Esophagus muscularis mucosa (tissue), 4 donors: Measurements from ENCODE around the gene SECTM1. TPM values are rescaled to one million over a fixed set of nuclear protein-coding genes. Genes with fewer than 3 reads are reported as not detected.
A peak's percentile ranks its signal among the peaks of the same experiment; 100 is the strongest.
"Not testable (repeated sequence)": the region's sequence is repeated elsewhere in the genome, so short reads cannot be mapped to it uniquely, and the experiment has no call there.

Source experiments
- DNase-seq: peaks from one replicate; pipeline ENCODE4 v3.0.0-alpha.2; 2017; ENCODE audit errors: extremely low spot score
- H3K27ac ChIP-seq, 4 donors: fragments of 200-600 bp; sonication (generic); replicated peaks in 1 of 4; 1 replicate in 3 of 4; 2 replicates in 1 of 4; pipeline ENCODE4 v1.5.1; 2016 to 2019; ENCODE audit warnings: mild to moderate bottlenecking in 1 of 4
- H3K27me3 ChIP-seq, 4 donors: fragments of 200-600 bp; sonication (generic); one replicate each; pipeline versions ENCODE4 v1.5.1 to v1.6.0; 2016 to 2019
- H3K36me3 ChIP-seq, 4 donors: fragments of 200-600 bp; sonication (generic); one replicate each; pipeline ENCODE4 v1.5.1; 2016 to 2019
- H3K4me1 ChIP-seq, 4 donors: fragments of 200-600 bp; sonication (generic); one replicate each; pipeline ENCODE4 v1.5.1; 2016 to 2019
- H3K4me3 ChIP-seq, 4 donors: fragments of 200-600 bp; sonication (generic); 1 replicate in 2 of 4; 2 replicates in 2 of 4; pipeline ENCODE4 v1.5.1; 2016 to 2019; ENCODE audit warnings: mild to moderate bottlenecking in 4 of 4, moderate library complexity in 1 of 4
- H3K9me3 ChIP-seq, 4 donors: fragments of 200-600 bp; sonication (generic); 1 replicate in 3 of 4; 2 replicates in 1 of 4; pipeline ENCODE4 v1.5.1; 2016 to 2019
- EP300 ChIP-seq: sonication (generic); formaldehyde crosslinking; IDR thresholded peaks from one replicate; pipeline ENCODE4 v1.6.1; 2017; ENCODE audit warnings: antibody characterized with exemption
- POLR2A ChIP-seq: fragments of 450-650 bp; IDR thresholded peaks from one replicate; pipeline ENCODE4 v1.6.1; 2017; ENCODE audit warnings: antibody characterized with exemption, moderate library complexity, mild to moderate bottlenecking, low read depth
- POLR2AphosphoS5 ChIP-seq, 2 donors: sonication (generic); formaldehyde crosslinking; IDR thresholded peaks; one replicate each; pipeline ENCODE4 v1.6.1; 2017; ENCODE audit warnings: antibody characterized with exemption in 2 of 2
- WGBS: methylation state at CpG from one replicate; pipeline ENCODE4 v1.1.5; 2018; 5-methylcytosine and 5-hydroxymethylcytosine counted together
- intact Hi-C: fragments of 100-400 bp; cut with DNase I; formaldehyde crosslinking; loops from one replicate; pipeline ENCODE4 v1.15.1; 2023
- total RNA-seq, 4 donors: library from RNA; depleted of rRNA; stranded (reverse); fragments of >200 nt; gene quantifications; one replicate each; pipeline versions ENCODE4 v1.1.0 to v1.2.1, GENCODE V29; 2016
- TF ChIP-seq, protein P1 (sequence below), 3 experiments: fragments of 200-600 bp in 2 of 3; fragments of 450-650 bp in 1 of 3; sonication (generic) in 2 of 3; IDR thresholded peaks; one replicate each; pipeline ENCODE4 v1.5.1; 2017 to 2019; ENCODE audit warnings: antibody characterized with exemption in 3 of 3, mild to moderate bottlenecking in 2 of 3, moderate library complexity in 1 of 3

SECTM1 gene
- total RNA-seq: 10 to 100 TPM in 3 of 4 donors, 1 to 10 TPM in 1; 10.0 to 41.1 (median 22.2) TPM

DNA sequence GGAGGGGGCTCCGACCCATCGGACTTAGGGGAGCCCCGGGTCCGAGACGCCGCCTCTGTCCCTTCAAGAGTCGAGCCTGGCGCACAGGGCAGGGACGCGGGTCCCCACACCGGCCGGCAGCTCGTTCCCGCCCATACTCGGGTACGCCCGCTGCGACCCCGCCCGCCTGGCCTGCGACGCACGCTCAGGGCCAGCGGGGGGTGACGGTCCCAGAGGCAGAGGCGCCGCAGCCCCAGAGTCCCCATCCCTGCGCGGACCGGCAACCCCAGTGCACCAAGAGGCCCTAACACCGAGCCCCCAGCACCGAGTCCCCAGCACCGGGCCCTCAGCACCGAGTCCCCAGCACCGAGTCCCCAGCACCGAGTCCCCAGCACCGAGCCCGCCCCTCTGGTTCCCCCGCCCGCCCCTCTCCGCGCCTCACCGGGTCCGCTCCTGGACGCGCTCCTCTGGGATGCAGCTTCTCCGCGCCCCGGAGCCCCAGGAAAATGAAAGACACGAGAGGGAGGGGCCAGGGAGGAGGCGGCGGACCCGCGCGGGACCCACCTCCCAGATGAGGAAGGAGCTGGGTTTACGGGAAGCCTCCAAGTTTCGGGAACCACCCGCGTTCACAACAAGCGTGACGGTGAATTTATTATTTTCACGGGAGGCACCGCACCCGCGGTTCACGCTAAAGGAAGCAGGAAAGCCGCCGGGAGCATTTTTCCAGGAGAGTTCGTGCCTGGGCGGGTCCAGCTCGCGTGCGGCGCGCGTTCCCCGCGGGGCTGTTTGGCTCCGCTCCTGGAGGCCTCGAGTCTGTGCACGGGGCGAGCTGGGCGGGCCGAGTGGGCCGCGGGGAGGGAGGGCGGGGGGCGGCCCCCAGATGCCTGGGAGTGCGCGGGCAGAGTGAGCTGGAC lies at the start of gene SECTM1:
Gene SECTM1 (minus strand): TSS at position 488 of the 893 bp plus-strand sequence. CDS start 6,526 bp downstream, outside the sequence.
- DNase-seq: no peak
- Histone ChIP-seq H3K4me1 (peaks cover 32 to 64% (median 58%) of the 10 kb centered on the region in 4 donors), H3K36me3 (no peaks in the 10 kb centered on the region), H3K9me3 (no peaks in the 10 kb centered on the region), H3K4me3 (peak within 1 kb of the TSS; percentile 61 to 71 (median 70)), H3K27ac (peak within 1 kb of the TSS; percentile 70 to 75 (median 72)), H3K27me3 (peaks cover 0 to 34% (median 0%) of the 10 kb centered on the region in 4 donors)
- intact Hi-C loops: no loop called here
- TF ChIP-seq POLR2AphosphoS5 (IDR thresholded peaks at IDR 0.05): peak; percentile 37 to 65
- TF ChIP-seq, protein P1, sequence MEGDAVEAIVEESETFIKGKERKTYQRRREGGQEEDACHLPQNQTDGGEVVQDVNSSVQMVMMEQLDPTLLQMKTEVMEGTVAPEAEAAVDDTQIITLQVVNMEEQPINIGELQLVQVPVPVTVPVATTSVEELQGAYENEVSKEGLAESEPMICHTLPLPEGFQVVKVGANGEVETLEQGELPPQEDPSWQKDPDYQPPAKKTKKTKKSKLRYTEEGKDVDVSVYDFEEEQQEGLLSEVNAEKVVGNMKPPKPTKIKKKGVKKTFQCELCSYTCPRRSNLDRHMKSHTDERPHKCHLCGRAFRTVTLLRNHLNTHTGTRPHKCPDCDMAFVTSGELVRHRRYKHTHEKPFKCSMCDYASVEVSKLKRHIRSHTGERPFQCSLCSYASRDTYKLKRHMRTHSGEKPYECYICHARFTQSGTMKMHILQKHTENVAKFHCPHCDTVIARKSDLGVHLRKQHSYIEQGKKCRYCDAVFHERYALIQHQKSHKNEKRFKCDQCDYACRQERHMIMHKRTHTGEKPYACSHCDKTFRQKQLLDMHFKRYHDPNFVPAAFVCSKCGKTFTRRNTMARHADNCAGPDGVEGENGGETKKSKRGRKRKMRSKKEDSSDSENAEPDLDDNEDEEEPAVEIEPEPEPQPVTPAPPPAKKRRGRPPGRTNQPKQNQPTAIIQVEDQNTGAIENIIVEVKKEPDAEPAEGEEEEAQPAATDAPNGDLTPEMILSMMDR (IDR thresholded peaks at IDR 0.05): no peak
- TF ChIP-seq POLR2A: no peak
- TF ChIP-seq EP300: peak; percentile 31
- WGBS: 0% methylated on average over 2 of the region's 90 CpGs

GRCh38 chr17:82382933-82383255 lies 49.3 kb upstream of the SECTM1 start:
- no peak overlapping the region for H3K27ac ChIP-seq
- no peaks in the 10 kb centered on the region for H3K36me3 ChIP-seq
- DNase-seq: no peak
- intact Hi-C loops: no loop called here
- TF ChIP-seq EP300 (no peak), POLR2AphosphoS5 (IDR thresholded peaks at IDR 0.05) (no peak), POLR2A (no peak)
- H3K9me3 ChIP-seq: no peaks in the 10 kb centered on the region
- 67% methylated on average over 5 of the region's 11 CpGs for WGBS
- H3K4me1 ChIP-seq: peaks cover 14 to 46% (median 29%) of the 10 kb centered on the region in 4 donors
- H3K27me3 ChIP-seq: peaks cover 0 to 95% (median 33%) of the 10 kb centered on the region in 4 donors
- no peak overlapping the region for H3K4me3 ChIP-seq

DNA sequence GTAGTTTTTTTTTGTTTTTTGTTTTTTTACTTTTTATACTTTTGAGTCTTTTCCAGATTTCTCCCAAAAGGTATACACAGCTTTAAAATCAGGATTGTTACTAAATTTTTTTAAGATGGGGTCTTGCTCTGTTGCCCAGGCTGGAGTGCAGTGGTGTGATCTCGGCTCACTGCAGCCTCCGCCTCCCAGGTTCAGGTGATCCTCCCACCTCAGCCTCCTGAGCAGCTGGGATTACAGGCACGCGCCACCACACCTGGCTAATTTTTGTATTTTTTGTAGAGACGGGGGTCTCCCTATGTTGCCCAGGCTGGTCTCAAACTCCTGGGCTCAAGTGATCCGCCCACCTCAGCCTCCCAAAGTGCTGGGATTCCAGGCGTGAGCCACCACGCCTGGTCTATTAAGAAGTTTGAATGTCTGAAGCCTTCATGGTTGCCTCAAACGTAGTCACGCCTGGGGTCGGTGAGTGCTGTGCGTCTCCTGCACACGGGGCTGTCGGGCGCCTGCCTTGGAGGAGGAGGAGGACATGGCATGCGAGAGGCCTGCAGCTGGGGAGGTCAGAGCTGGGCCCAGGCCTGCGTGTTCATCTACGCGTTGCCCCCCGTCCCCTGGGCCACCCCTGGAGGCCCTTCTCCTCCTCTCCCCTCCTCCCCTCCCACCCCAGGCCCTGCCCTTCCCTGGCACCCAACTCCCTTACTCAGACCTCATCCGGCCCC lies 48.8 kb upstream of the SECTM1 start:
- H3K9me3 ChIP-seq, H3K4me3 ChIP-seq, H3K27ac ChIP-seq, intact Hi-C loops, DNase-seq, H3K36me3 ChIP-seq: not testable (repeated sequence)
- Histone ChIP-seq H3K4me1 (peaks cover 14 to 46% (median 29%) of the 10 kb centered on the region in 4 donors), H3K27me3 (peaks cover 0 to 95% (median 34%) of the 10 kb centered on the region in 4 donors)
- 80% methylated on average over 21 of the region's 21 CpGs for WGBS

- intact Hi-C loops, H3K4me3 ChIP-seq, DNase-seq, H3K9me3 ChIP-seq, H3K27ac ChIP-seq, H3K36me3 ChIP-seq: not testable (repeated sequence)
- Histone ChIP-seq H3K27me3 (peaks cover 0 to 88% (median 29%) of the 10 kb centered on the region in 4 donors), H3K4me1 (peaks cover 14 to 42% (median 22%) of the 10 kb centered on the region in 4 donors)
- 68% methylated on average over 9 of the region's 10 CpGs for WGBS
These were observed 48.1 kb upstream of the SECTM1 start for GRCh38 chr17:82381703-82382009.

DNA sequence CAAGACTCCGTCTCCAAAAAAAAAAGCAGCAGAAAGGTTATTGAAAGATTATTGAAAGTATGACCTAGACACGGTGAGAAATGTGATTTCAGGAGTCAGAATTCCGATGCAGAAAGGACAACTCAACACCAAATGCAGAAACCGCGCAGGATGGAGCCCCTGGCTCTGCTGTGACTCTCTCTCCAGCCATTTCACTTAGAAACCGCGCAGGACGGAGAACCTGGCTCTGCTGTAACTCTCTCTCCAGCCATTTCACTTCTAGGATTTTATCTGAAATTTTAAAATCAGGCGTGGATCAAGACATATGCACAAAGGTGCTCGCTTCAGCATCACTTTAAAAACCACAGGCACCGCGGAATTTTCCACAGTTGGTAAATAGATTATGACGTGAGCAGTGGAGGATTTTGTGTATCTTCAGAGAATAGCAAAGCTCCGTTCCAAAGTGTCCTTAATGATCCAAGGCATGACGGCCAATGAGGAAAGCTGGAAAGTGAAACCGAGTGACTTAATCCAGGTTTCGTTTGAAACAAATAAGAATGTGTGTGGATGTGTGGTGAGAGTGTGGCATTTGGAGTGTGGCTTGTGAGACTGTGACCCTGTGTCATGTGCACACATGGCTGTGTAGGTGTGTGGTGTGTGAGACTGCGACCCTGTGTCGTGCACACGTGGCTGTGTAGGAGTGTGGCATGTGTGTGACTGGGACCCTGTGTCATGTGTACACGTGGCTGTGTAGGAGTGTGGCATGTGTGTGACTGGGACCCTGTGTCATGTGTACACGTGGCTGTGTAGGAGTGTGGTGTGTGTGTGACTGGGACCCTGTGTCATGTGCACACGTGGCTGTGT lies 47.5 kb upstream of the SECTM1 start:
- H3K4me1 ChIP-seq: peaks cover 14 to 36% (median 18%) of the 10 kb centered on the region in 4 donors
- TF ChIP-seq EP300 (no peak), POLR2A (no peak), POLR2AphosphoS5 (IDR thresholded peaks at IDR 0.05) (no peak)
- TF ChIP-seq, protein P1 (IDR thresholded peaks at IDR 0.05): no peak
- peaks cover 0 to 88% (median 30%) of the 10 kb centered on the region in 4 donors for H3K27me3 ChIP-seq
- no peaks in the 10 kb centered on the region for H3K9me3 ChIP-seq
- WGBS: 61% methylated on average over 23 of the region's 23 CpGs
- no peak for DNase-seq
- intact Hi-C loops: no loop called here
- H3K27ac ChIP-seq: no peak overlapping the region
- no peak overlapping the region for H3K4me3 ChIP-seq
- H3K36me3 ChIP-seq: no peaks in the 10 kb centered on the region

- 70% methylated on average over 10 of the region's 10 CpGs for WGBS
- DNase-seq: no peak
- intact Hi-C loops: no loop called here
- H3K9me3 ChIP-seq: no peaks in the 10 kb centered on the region
- peaks cover 0 to 24% (median 2%) of the 10 kb centered on the region in 4 donors for H3K4me1 ChIP-seq
- no peak overlapping the region for H3K27ac ChIP-seq
- peaks cover 0 to 88% (median 33%) of the 10 kb centered on the region in 4 donors for H3K27me3 ChIP-seq
- TF ChIP-seq EP300: no peak
- no peak overlapping the region for H3K4me3 ChIP-seq
- no peaks in the 10 kb centered on the region for H3K36me3 ChIP-seq
These were observed 45.1 kb upstream of the SECTM1 start for GRCh38 chr17:82378741-82379021.
